ENCODE results near the gene GAS2L3. TPM values are rescaled to one million over a fixed set of nuclear protein-coding genes. Genes with fewer than 3 reads are reported as not detected.

Gene GAS2L3
- total RNA-seq, 1 experiment from 2014 or later = 27.2 TPM

DNA sequence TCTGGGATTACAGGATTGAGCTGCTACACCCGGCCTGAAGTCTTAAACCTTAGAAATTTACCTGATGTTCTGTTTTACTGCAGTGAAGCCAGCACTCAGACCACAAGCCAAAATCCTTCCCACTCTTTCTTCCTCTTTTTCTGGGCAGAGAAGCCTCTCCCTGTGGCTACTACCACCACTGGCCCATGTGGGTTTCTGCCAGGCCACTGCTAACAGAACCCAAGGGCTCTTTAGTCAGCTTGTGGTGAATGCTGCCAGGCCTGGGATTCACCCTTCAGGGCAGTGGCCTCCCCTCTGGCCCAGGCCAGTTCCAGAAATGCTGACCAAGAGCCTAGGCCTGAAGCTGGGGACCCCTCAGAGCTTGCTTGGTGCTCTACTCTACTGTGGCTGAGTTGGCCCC is 35.3 kb downstream of the GAS2L3 start:
- BruUV-seq (replicated peaks) = no TSS peak
- Mint-ChIP-seq H3K27ac (ENCODE audit: unreplicated experiment) (no peak overlapping the region), H3K9me3 (ENCODE audit: unreplicated experiment) (no peaks in the 10 kb centered on the region), H3K27me3 (ENCODE audit: insufficient read depth, unreplicated experiment) (no peaks in the 10 kb centered on the region), H3K36me3 (ENCODE audit: insufficient read depth, unreplicated experiment) (no peaks in the 10 kb centered on the region), H3K4me1 (ENCODE audit: low read depth, unreplicated experiment) (no peaks in the 10 kb centered on the region), H3K4me3 (ENCODE audit: unreplicated experiment) (no peak overlapping the region)
- DNase-seq = no peak
- Histone ChIP-seq H3K9me3 (no peaks in the 10 kb centered on the region), H3K4me3 (ENCODE audit: low read depth, low read length) (no peak overlapping the region), H3K36me3 (ENCODE audit: control insufficient read depth, insufficient read depth, low read length) (no peaks in the 10 kb centered on the region; the same call in 1 of the 2 replicates), H3K27me3 (replicated peaks; ENCODE audit: control insufficient read depth, insufficient read depth, low read length) (no peaks in the 10 kb centered on the region), H3K4me1 (no peaks in the 10 kb centered on the region)
- POLR2A ChIA-PET = interaction anchor here (0.7 kb wide), 1 partner anchor 131 kb away, joined by 3 read pairs; no protein-coding TSS in a partner anchor
- TF ChIP-seq, protein P1, sequence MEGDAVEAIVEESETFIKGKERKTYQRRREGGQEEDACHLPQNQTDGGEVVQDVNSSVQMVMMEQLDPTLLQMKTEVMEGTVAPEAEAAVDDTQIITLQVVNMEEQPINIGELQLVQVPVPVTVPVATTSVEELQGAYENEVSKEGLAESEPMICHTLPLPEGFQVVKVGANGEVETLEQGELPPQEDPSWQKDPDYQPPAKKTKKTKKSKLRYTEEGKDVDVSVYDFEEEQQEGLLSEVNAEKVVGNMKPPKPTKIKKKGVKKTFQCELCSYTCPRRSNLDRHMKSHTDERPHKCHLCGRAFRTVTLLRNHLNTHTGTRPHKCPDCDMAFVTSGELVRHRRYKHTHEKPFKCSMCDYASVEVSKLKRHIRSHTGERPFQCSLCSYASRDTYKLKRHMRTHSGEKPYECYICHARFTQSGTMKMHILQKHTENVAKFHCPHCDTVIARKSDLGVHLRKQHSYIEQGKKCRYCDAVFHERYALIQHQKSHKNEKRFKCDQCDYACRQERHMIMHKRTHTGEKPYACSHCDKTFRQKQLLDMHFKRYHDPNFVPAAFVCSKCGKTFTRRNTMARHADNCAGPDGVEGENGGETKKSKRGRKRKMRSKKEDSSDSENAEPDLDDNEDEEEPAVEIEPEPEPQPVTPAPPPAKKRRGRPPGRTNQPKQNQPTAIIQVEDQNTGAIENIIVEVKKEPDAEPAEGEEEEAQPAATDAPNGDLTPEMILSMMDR (IDR thresholded peaks at IDR 0.05; ENCODE audit: insufficient read depth in 1 of 2, low read depth in 1 of 2, low read length in 1 of 2, severe bottlenecking in 1 of 2, unreplicated experiment in 1 of 2) = no peak
- intact Hi-C loops (cut with micrococcal nuclease; ENCODE audit: unreplicated experiment) = no loop called here
- CTCF ChIA-PET = no interaction called here

- H3K4me1 ChIP-seq = no peaks in the 10 kb centered on the region
- H3K27me3 ChIP-seq (replicated peaks; ENCODE audit: control insufficient read depth, insufficient read depth, low read length) = no peaks in the 10 kb centered on the region
- no peak overlapping the region for H3K27ac Mint-ChIP-seq (ENCODE audit: unreplicated experiment)
- no peaks in the 10 kb centered on the region; the same call in 1 of the 2 replicates for H3K36me3 ChIP-seq (ENCODE audit: control insufficient read depth, insufficient read depth, low read length)
- no peaks in the 10 kb centered on the region for H3K36me3 Mint-ChIP-seq (ENCODE audit: insufficient read depth, unreplicated experiment)
- no peak overlapping the region for H3K4me3 Mint-ChIP-seq (ENCODE audit: unreplicated experiment)
- no peaks in the 10 kb centered on the region for H3K27me3 Mint-ChIP-seq (ENCODE audit: insufficient read depth, unreplicated experiment)
- H3K9me3 Mint-ChIP-seq (ENCODE audit: unreplicated experiment) = no peaks in the 10 kb centered on the region
- H3K9me3 ChIP-seq = no peaks in the 10 kb centered on the region
- no peak overlapping the region for H3K4me3 ChIP-seq (ENCODE audit: low read depth, low read length)
- no peak for DNase-seq
- POLR2A ChIA-PET = no interaction called here
- intact Hi-C loops (cut with micrococcal nuclease; ENCODE audit: unreplicated experiment) = no loop called here
- no peaks in the 10 kb centered on the region for H3K4me1 Mint-ChIP-seq (ENCODE audit: low read depth, unreplicated experiment)
- CTCF ChIA-PET = no interaction called here
- no TSS peak for BruUV-seq (replicated peaks)
- TF ChIP-seq, protein P1 (IDR thresholded peaks at IDR 0.05; ENCODE audit: insufficient read depth in 1 of 2, low read depth in 1 of 2, low read length in 1 of 2, severe bottlenecking in 1 of 2, unreplicated experiment in 1 of 2) = no peak
These were observed 37.4 kb downstream of the GAS2L3 start for GRCh38 chr12:100610666-100611430.

DNA sequence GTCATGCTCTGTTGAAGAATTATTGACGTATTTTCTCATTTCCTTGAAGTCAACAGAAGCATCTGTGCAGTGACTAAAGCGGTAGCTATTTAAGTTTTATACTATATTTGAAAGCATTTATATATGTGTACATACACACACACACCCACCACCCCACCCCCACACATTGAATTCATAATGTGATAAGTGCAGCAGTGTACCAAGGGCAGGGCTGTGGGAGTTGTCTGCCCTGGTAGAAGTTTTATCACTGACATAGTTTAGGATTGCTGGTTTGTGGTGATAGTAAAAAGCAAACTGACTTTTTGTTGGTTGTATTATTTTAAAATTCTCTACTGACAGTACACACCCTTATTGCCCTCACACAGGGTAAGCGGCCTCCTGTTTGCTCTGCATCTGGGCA is 39.1 kb downstream of the GAS2L3 start:
- Mint-ChIP-seq H3K27ac (ENCODE audit: unreplicated experiment) (no peak overlapping the region), H3K4me3 (ENCODE audit: unreplicated experiment) (no peak overlapping the region), H3K9me3 (ENCODE audit: unreplicated experiment) (no peaks in the 10 kb centered on the region), H3K27me3 (ENCODE audit: insufficient read depth, unreplicated experiment) (no peaks in the 10 kb centered on the region), H3K36me3 (ENCODE audit: insufficient read depth, unreplicated experiment) (no peaks in the 10 kb centered on the region), H3K4me1 (ENCODE audit: low read depth, unreplicated experiment) (no peaks in the 10 kb centered on the region)
- intact Hi-C loops (cut with micrococcal nuclease; ENCODE audit: unreplicated experiment) = no loop called here
- Histone ChIP-seq H3K4me3 (ENCODE audit: low read depth, low read length) (no peak overlapping the region), H3K27me3 (replicated peaks; ENCODE audit: control insufficient read depth, insufficient read depth, low read length) (no peaks in the 10 kb centered on the region), H3K4me1 (no peaks in the 10 kb centered on the region), H3K36me3 (ENCODE audit: control insufficient read depth, insufficient read depth, low read length) (no peaks in the 10 kb centered on the region; the same call in 1 of the 2 replicates), H3K9me3 (no peaks in the 10 kb centered on the region)
- BruUV-seq (replicated peaks) = no TSS peak
- DNase-seq = no peak
- ChIA-PET CTCF (no interaction called here), POLR2A (no interaction called here)
- TF ChIP-seq, protein P1 (IDR thresholded peaks at IDR 0.05; ENCODE audit: insufficient read depth in 1 of 2, low read depth in 1 of 2, low read length in 1 of 2, severe bottlenecking in 1 of 2, unreplicated experiment in 1 of 2) = no peak
